ENCODE results near the gene VOPP1. TPM values are rescaled to one million over a fixed set of nuclear protein-coding genes. Genes with fewer than 3 reads are reported as not detected.

VOPP1 gene
- total RNA-seq, 1 experiment from 2014 or later, result 63.9 TPM

DNA sequence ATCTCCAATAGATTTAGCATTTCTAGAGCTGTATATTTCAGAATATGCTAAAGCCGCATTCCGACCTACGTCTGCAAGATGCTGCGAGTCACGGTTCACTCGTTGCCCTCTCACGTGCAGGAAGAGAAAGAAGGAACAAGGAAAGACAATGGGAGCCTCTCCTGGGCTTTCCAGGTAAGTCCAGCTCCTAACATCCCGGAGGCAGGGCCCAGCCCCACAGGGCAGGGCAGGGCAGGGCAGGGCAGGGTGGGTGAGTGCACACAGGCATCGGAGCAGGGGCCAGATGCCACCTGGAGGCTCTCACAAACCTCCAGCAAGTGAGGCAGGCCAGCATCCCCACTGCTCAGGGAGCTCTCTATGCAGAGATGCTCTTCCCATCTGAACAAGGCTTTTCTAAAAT, 50.8 kb downstream of the VOPP1 start (continued):
- TF ChIP-seq ZNF263 (CRISPR knock-in tag; IDR thresholded peaks at IDR 0.05; ENCODE audit: low read depth) (no peak), OVOL2 (CRISPR knock-in tag; IDR thresholded peaks at IDR 0.05; ENCODE audit: borderline replicate concordance) (no peak), NR1H2 (CRISPR knock-in tag; IDR thresholded peaks at IDR 0.05) (no peak)
- TF ChIP-seq, protein P1, sequence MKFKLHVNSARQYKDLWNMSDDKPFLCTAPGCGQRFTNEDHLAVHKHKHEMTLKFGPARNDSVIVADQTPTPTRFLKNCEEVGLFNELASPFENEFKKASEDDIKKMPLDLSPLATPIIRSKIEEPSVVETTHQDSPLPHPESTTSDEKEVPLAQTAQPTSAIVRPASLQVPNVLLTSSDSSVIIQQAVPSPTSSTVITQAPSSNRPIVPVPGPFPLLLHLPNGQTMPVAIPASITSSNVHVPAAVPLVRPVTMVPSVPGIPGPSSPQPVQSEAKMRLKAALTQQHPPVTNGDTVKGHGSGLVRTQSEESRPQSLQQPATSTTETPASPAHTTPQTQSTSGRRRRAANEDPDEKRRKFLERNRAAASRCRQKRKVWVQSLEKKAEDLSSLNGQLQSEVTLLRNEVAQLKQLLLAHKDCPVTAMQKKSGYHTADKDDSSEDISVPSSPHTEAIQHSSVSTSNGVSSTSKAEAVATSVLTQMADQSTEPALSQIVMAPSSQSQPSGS (CRISPR knock-in tag; IDR thresholded peaks at IDR 0.05; ENCODE audit: borderline replicate concordance, low read depth), result no peak

DNA sequence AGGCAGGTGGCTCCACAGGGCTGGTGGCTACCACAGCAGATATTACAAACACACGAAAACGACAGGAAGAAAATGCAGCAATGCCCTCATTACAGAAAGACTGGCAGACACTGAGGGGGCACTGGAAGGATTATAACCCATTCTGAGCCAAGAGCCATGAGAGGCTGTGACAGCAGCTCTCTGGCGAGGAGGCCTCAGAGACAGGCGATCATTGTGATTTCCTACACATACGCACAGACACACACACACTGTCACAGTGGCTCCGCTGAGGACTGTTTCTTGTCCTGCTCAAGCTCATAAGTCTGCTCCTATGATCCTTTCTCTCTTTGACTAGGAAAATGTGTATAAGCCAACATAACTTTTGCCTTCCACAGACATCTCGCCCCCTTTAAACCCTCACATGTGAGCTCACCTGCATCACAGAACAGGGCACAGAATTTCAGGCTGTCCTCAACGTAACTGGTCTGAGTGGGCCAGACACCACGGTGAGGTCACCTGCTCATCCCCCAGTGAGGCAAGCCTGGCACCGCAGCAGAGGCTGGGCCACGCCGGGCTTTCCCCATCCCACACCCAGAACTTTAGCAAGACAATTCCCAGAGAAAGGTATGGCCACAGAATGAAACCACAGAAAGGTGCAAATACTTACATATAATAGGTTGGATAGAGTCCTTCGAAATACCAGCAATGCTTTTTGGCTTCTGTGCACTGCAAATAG, 51.7 kb downstream of the VOPP1 start:
- ChIA-PET POLR2A (no interaction called here), CTCF (interaction anchor here (1.0 to 1.2 kb wide), 3 partner anchors 73 to 87 kb away, joined by 3 to 5 read pairs (median 3); no protein-coding TSS in a partner anchor)
- Mint-ChIP-seq H3K4me1 (peaks cover 55% of the 10 kb centered on the region), H3K27me3 (ENCODE audit: low read depth) (no peaks in the 10 kb centered on the region), H3K27ac (no peak overlapping the region), H3K9me3 (no peaks in the 10 kb centered on the region), H3K36me3 (peaks cover 22% of the 10 kb centered on the region), H3K4me3 (no peak overlapping the region)
- no peak for ATAC-seq
- DNase-seq (ENCODE audit: low spot score), result no peak
- TF ChIP-seq, protein P2, sequence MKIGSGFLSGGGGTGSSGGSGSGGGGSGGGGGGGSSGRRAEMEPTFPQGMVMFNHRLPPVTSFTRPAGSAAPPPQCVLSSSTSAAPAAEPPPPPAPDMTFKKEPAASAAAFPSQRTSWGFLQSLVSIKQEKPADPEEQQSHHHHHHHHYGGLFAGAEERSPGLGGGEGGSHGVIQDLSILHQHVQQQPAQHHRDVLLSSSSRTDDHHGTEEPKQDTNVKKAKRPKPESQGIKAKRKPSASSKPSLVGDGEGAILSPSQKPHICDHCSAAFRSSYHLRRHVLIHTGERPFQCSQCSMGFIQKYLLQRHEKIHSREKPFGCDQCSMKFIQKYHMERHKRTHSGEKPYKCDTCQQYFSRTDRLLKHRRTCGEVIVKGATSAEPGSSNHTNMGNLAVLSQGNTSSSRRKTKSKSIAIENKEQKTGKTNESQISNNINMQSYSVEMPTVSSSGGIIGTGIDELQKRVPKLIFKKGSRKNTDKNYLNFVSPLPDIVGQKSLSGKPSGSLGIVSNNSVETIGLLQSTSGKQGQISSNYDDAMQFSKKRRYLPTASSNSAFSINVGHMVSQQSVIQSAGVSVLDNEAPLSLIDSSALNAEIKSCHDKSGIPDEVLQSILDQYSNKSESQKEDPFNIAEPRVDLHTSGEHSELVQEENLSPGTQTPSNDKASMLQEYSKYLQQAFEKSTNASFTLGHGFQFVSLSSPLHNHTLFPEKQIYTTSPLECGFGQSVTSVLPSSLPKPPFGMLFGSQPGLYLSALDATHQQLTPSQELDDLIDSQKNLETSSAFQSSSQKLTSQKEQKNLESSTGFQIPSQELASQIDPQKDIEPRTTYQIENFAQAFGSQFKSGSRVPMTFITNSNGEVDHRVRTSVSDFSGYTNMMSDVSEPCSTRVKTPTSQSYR (CRISPR knock-in tag; IDR thresholded peaks at IDR 0.05), result no peak
- no peak for TF ChIP-seq CREM (CRISPR knock-in tag; IDR thresholded peaks at IDR 0.05)
- TF ChIP-seq, protein P3, sequence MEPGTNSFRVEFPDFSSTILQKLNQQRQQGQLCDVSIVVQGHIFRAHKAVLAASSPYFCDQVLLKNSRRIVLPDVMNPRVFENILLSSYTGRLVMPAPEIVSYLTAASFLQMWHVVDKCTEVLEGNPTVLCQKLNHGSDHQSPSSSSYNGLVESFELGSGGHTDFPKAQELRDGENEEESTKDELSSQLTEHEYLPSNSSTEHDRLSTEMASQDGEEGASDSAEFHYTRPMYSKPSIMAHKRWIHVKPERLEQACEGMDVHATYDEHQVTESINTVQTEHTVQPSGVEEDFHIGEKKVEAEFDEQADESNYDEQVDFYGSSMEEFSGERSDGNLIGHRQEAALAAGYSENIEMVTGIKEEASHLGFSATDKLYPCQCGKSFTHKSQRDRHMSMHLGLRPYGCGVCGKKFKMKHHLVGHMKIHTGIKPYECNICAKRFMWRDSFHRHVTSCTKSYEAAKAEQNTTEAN (CRISPR knock-in tag; IDR thresholded peaks at IDR 0.05), result no peak
- no peak for TF ChIP-seq RELA (CRISPR knock-in tag; IDR thresholded peaks at IDR 0.05; ENCODE audit: borderline replicate concordance)
- TF ChIP-seq ZNF232 (CRISPR knock-in tag; IDR thresholded peaks at IDR 0.05), result no peak
- no peak for TF ChIP-seq SMAD3 (CRISPR knock-in tag; IDR thresholded peaks at IDR 0.05; ENCODE audit: borderline replicate concordance)
- TF ChIP-seq, protein P1 (CRISPR knock-in tag; IDR thresholded peaks at IDR 0.05; ENCODE audit: borderline replicate concordance, low read depth), result no peak
- TF ChIP-seq, protein P4, sequence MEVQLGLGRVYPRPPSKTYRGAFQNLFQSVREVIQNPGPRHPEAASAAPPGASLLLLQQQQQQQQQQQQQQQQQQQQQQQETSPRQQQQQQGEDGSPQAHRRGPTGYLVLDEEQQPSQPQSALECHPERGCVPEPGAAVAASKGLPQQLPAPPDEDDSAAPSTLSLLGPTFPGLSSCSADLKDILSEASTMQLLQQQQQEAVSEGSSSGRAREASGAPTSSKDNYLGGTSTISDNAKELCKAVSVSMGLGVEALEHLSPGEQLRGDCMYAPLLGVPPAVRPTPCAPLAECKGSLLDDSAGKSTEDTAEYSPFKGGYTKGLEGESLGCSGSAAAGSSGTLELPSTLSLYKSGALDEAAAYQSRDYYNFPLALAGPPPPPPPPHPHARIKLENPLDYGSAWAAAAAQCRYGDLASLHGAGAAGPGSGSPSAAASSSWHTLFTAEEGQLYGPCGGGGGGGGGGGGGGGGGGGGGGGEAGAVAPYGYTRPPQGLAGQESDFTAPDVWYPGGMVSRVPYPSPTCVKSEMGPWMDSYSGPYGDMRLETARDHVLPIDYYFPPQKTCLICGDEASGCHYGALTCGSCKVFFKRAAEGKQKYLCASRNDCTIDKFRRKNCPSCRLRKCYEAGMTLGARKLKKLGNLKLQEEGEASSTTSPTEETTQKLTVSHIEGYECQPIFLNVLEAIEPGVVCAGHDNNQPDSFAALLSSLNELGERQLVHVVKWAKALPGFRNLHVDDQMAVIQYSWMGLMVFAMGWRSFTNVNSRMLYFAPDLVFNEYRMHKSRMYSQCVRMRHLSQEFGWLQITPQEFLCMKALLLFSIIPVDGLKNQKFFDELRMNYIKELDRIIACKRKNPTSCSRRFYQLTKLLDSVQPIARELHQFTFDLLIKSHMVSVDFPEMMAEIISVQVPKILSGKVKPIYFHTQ (CRISPR knock-in tag; IDR thresholded peaks at IDR 0.05), result no peak
- no peak for TF ChIP-seq NFYB (CRISPR knock-in tag; conservative IDR thresholded peaks at IDR 0.05; ENCODE audit: low read depth)
- no peak for TF ChIP-seq TCF7 (CRISPR knock-in tag; IDR thresholded peaks at IDR 0.05; ENCODE audit: low read depth)
- no peak for TF ChIP-seq EMX1 (CRISPR knock-in tag; IDR thresholded peaks at IDR 0.05)
- no peak for TF ChIP-seq ATF1 (CRISPR knock-in tag; IDR thresholded peaks at IDR 0.05)
- no peak for TF ChIP-seq GTF2I (CRISPR knock-in tag; conservative IDR thresholded peaks at IDR 0.05)
- TF ChIP-seq, protein P5, sequence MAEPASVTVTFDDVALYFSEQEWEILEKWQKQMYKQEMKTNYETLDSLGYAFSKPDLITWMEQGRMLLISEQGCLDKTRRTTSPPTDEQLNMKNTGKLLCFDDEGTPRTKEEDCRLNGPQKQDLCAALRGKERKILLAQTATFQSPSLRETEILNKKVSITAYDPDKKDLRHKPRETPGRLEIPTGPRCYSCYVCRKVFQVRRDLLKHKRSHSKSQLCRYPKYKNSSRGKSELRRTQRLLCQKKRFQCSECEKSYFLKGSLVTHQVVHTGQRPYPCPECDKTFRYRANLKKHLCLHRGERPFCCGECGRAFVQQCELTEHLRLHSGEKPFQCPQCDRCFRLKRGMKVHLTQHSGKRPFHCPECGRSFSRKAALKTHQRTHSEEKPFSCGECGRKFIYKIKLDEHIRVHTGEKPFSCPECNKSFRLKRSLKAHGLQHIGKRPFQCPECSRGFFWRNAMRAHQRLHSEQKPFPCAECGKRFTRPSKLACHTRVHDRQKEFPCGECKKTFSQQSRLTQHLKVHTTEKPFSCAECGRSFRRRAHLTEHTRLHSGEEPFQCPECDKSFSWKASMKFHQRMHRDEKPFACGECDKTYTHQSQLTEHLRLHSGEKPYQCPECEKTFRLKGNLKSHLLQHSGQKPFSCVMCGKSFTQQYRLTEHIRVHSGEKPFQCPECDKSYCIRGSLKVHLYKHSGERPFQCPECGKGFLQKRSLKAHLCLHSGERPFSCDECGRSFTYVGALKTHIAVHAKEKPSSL (CRISPR knock-in tag; conservative IDR thresholded peaks at IDR 0.05), result no peak
- no peak for TF ChIP-seq KAT7 (CRISPR knock-in tag; IDR thresholded peaks at IDR 0.05; ENCODE audit: borderline replicate concordance)
- no peak for TF ChIP-seq JUN (CRISPR knock-in tag; IDR thresholded peaks at IDR 0.05)
- no peak for TF ChIP-seq JAZF1 (CRISPR knock-in tag; IDR thresholded peaks at IDR 0.05)

Data from WTC11 (cell line).